SH-SY5Y (cell line): ENCODE results near the gene PEX19.

Experiments used
- GATA2 ChIP-seq: IDR thresholded peaks from 2 replicates; pipeline ENCODE4 v1.6.1; 2011; ENCODE audit warnings: mild to moderate bottlenecking, low read depth, low read length
- GATA3 ChIP-seq: IDR thresholded peaks from 2 replicates; pipeline ENCODE4 v1.6.1; 2011; ENCODE audit warnings: low read depth, mild to moderate bottlenecking, low read length, moderate library complexity

- TF ChIP-seq GATA2 (no peak), GATA3 (no peak)
Observed at GRCh38 chr1:160315359-160315758, 30.4 kb upstream of the PEX19 start.
